Medulla oblongata (tissue), 1 donor: ENCODE results near the gene WIPF3.

Experiments used
- DNase-seq: peaks from one replicate; pipeline ENCODE4 v3.0.0-alpha.2; 2015; ENCODE audit errors: extremely low spot score

Gene WIPF3

GRCh38 chr7:29847916-29848315 lies 41.6 kb downstream of the WIPF3 start:
- no peak for DNase-seq

- no peak for DNase-seq
Observed at GRCh38 chr7:29848941-29849340, 42.6 kb downstream of the WIPF3 start.

GRCh38 chr7:29851487-29851886 lies 45.2 kb downstream of the WIPF3 start:
- no peak for DNase-seq

- no peak for DNase-seq
Observed at GRCh38 chr7:29852457-29852856, 46.1 kb downstream of the WIPF3 start.

GRCh38 chr7:29853072-29853471 lies 46.8 kb downstream of the WIPF3 start:
- DNase-seq, result no peak

- no peak for DNase-seq
Observed at GRCh38 chr7:29853789-29854188, 47.5 kb downstream of the WIPF3 start.

GRCh38 chr7:29854257-29854938 lies 48.1 kb downstream of the WIPF3 start:
- DNase-seq, result no peak

- DNase-seq, result no peak
Observed at GRCh38 chr7:29857654-29858053, 51.3 kb downstream of the WIPF3 start.

- DNase-seq, result no peak
Observed at GRCh38 chr7:29858191-29858951, 52.1 kb downstream of the WIPF3 start.

GRCh38 chr7:29859104-29859503 lies 52.8 kb downstream of the WIPF3 start:
- DNase-seq, result no peak

GRCh38 chr7:29859524-29860185 lies 53.3 kb downstream of the WIPF3 start:
- DNase-seq, result peak; percentile 78

GRCh38 chr7:29860186-29860585 lies 53.9 kb downstream of the WIPF3 start:
- peak; percentile 50 for DNase-seq

GRCh38 chr7:29861884-29862283 lies 55.6 kb downstream of the WIPF3 start:
- no peak for DNase-seq

- DNase-seq, result no peak
Observed at GRCh38 chr7:29864656-29865055, 58.3 kb downstream of the WIPF3 start.

- DNase-seq, result no peak
Observed at GRCh38 chr7:29865526-29865925, 59.2 kb downstream of the WIPF3 start.

- DNase-seq, result peak; percentile 89
Observed at GRCh38 chr7:29866490-29866930, 60.2 kb downstream of the WIPF3 start.

- no peak for DNase-seq
Observed at GRCh38 chr7:29871787-29872398, 65.6 kb downstream of the WIPF3 start.

GRCh38 chr7:29873644-29874294 lies 67.5 kb downstream of the WIPF3 start:
- no peak for DNase-seq

GRCh38 chr7:29875741-29876140 lies 69.4 kb downstream of the WIPF3 start:
- no peak for DNase-seq

- peak; percentile 41 for DNase-seq
Observed at GRCh38 chr7:29877196-29877595, 70.9 kb downstream of the WIPF3 start.

GRCh38 chr7:29878081-29878688 lies 71.9 kb downstream of the WIPF3 start:
- DNase-seq, result peak; percentile 52
